Measurements from ENCODE around the gene ACSM3. TPM values are rescaled to one million over a fixed set of nuclear protein-coding genes. Genes with fewer than 3 reads are reported as not detected.

ACSM3 gene
- total RNA-seq, 4 donors from 2014 or later, result 4.8 to 21.5 (median 6.6) TPM

GRCh38 chr16:20768818-20769217 lies 5.0 kb downstream of the ACSM3 start:
- TF ChIP-seq POLR2A (IDR thresholded peaks at IDR 0.05), result no peak
- TF ChIP-seq, protein P1, sequence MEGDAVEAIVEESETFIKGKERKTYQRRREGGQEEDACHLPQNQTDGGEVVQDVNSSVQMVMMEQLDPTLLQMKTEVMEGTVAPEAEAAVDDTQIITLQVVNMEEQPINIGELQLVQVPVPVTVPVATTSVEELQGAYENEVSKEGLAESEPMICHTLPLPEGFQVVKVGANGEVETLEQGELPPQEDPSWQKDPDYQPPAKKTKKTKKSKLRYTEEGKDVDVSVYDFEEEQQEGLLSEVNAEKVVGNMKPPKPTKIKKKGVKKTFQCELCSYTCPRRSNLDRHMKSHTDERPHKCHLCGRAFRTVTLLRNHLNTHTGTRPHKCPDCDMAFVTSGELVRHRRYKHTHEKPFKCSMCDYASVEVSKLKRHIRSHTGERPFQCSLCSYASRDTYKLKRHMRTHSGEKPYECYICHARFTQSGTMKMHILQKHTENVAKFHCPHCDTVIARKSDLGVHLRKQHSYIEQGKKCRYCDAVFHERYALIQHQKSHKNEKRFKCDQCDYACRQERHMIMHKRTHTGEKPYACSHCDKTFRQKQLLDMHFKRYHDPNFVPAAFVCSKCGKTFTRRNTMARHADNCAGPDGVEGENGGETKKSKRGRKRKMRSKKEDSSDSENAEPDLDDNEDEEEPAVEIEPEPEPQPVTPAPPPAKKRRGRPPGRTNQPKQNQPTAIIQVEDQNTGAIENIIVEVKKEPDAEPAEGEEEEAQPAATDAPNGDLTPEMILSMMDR (IDR thresholded peaks at IDR 0.05), result no peak
- no peak for DNase-seq (ENCODE audit: low spot score in 2 of 2)
- H3K4me3 ChIP-seq (ENCODE audit: low read depth, poor library complexity, severe bottlenecking), result no peak overlapping the region
- 24 to 35% methylated on average over 1 of the region's 1 CpG for WGBS, 2 donors
- intact Hi-C loops (cut with DNase I; ENCODE audit: low total_unique reads), result no loop called here

DNA sequence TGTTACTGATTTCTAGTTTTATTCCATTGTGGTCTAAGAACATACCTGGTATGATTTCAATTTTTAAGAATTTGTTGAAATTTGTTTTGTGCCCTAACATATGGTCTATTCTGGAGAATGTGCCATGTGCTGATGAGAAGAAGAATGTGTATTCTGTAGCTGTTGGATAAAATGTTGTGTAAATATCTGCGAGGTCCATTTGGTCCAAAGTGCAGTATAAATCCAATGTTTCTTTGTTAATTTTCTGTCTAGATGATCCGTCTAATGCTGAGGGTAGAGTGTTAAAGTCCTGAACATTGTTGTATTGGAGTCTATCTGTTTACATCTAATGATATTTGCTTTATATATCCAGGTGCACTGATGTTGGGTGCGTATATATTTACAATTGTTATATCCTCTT lies 9.9 kb downstream of the ACSM3 start:
- DNase-seq (ENCODE audit: low spot score in 2 of 2), result no peak
- TF ChIP-seq, protein P1 (IDR thresholded peaks at IDR 0.05), result no peak
- TF ChIP-seq POLR2A (IDR thresholded peaks at IDR 0.05), result no peak
- no peak overlapping the region for H3K4me3 ChIP-seq (ENCODE audit: low read depth, poor library complexity, severe bottlenecking)
- intact Hi-C loops (cut with DNase I; ENCODE audit: low total_unique reads), result no loop called here
- 88 to 95% methylated on average over 3 of the region's 3 CpGs for WGBS, 2 donors

DNA sequence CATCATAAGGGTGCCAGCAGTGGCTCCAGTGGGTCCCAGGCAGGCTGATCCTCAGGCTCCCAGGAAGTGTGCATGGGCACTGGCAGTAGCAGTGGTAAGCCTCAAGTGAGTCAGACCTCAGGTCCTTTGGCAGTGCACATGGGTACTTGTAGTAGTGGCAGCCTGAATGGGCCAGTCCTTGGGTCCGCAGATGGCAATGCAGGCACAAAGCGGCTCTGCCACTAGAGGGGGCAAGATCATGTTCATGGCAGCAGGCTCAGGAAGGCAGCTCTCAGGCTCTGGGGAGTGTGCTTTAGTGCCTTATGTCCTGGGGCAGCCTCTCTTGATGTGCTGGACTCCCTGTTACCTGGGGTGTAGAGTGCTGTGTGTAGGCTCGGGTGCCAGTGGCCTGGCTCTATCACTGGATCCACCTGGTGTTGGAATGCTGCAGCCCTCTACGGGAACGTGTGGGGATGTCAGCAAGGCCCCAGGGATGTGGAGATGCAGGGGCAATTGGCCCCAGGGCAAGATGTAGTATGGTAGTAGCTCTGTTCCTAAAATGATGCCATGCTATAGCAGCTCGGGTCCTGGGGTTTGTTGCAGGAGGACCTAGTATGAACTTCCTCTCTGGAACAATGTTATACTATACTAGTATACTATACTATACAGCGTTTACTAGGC lies 11.0 kb downstream of the ACSM3 start:
- intact Hi-C loops (cut with DNase I; ENCODE audit: low total_unique reads), result no loop called here
- no peak overlapping the region for H3K4me3 ChIP-seq (ENCODE audit: low read depth, poor library complexity, severe bottlenecking)
- no peak for DNase-seq (ENCODE audit: low spot score in 2 of 2)
- TF ChIP-seq, protein P1 (IDR thresholded peaks at IDR 0.05), result no peak
- no peak for TF ChIP-seq POLR2A (IDR thresholded peaks at IDR 0.05)
- 70 to 76% methylated on average over 5 to 7 of the region's 7 CpGs for WGBS, 2 donors

DNA sequence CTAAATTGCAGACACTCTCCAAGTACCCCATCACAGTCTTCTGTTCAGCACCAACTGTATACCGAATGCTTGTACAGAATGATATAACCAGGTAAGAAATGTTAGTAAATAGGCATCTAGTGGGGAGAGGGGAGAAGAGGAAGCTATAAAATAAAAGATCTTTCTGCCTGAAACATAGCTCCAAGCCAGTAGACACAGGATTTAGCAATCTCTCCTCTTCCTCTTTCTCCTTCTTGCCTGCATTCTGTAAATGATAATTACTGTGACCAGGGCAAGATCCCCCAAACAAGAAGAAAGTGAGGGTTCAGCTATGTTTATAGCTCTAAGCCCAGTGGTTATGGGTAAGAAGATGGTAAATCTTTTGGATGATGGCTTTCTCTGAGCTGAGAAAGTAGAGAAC lies 17.9 kb downstream of the ACSM3 start:
- 79 to 88% methylated on average over 1 of the region's 1 CpG for WGBS, 2 donors
- TF ChIP-seq, protein P1 (IDR thresholded peaks at IDR 0.05), result no peak
- no peak for TF ChIP-seq POLR2A (IDR thresholded peaks at IDR 0.05)
- intact Hi-C loops (cut with DNase I; ENCODE audit: low total_unique reads), result no loop called here

GRCh38 chr16:20782470-20782869 lies 18.7 kb downstream of the ACSM3 start:
- no peak for TF ChIP-seq POLR2A (IDR thresholded peaks at IDR 0.05)
- TF ChIP-seq, protein P1 (IDR thresholded peaks at IDR 0.05), result no peak
- WGBS, 2 donors, result 90 to 92% methylated on average over 2 of the region's 2 CpGs
- no peak for DNase-seq (ENCODE audit: low spot score in 2 of 2)
- intact Hi-C loops (cut with DNase I; ENCODE audit: low total_unique reads), result no loop called here
- H3K4me3 ChIP-seq (ENCODE audit: low read depth, poor library complexity, severe bottlenecking), result no peak overlapping the region

More for the DNA sequence above, 17.9 kb downstream of the ACSM3 start:
- no peak overlapping the region for H3K4me3 ChIP-seq (ENCODE audit: low read depth, poor library complexity, severe bottlenecking)
- DNase-seq (ENCODE audit: low spot score in 2 of 2), result no peak

DNA sequence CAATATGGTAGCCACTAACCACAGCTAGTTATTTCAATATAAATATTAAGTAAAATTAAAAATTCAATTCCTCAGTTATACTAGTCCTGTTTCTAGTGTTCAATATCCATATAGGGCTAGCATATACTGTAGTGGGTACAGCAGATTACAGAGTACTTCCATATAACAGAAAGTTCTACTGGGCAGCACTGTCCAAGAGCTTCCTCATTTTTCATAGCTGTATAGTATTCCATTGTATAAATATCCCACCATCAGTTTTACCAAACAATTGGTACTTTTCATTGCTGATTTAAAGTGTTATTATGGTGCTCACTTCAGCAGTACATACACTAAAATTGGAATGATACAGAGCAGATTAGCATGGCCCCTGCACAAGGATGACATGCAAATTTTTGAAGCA lies 20.4 kb downstream of the ACSM3 start:
- TF ChIP-seq POLR2A (IDR thresholded peaks at IDR 0.05), result no peak
- TF ChIP-seq, protein P1 (IDR thresholded peaks at IDR 0.05), result no peak
- intact Hi-C loops (cut with DNase I; ENCODE audit: low total_unique reads), result no loop called here
- DNase-seq (ENCODE audit: low spot score in 2 of 2), result no peak
- no peak overlapping the region for H3K4me3 ChIP-seq (ENCODE audit: low read depth, poor library complexity, severe bottlenecking)

All from lower leg skin (tissue), 4 donors.